Muscle of back (tissue), 11 donors: ENCODE results near the gene KRT13. TPM values are rescaled to one million over a fixed set of nuclear protein-coding genes. Genes with fewer than 3 reads are reported as not detected.

Experiments used
- DNase-seq, 3 donors: peaks; one replicate each; pipeline versions ENCODE4 v3.0.0 to v3.0.0-alpha.2; 2013
- polyA plus RNA-seq, 10 donors: library from polyadenylated mRNA; unstranded; fragments of 120-200 nt; gene quantifications; one replicate each; pipeline ENCODE4 v1.2.1, GENCODE V29; 2013; ENCODE audit not compliant: insufficient read length in 10 of 10

The KRT13 gene
- polyA plus RNA-seq, 10 donors = 0.31 to 228 (median 0.67) TPM; not detected in 4

DNA sequence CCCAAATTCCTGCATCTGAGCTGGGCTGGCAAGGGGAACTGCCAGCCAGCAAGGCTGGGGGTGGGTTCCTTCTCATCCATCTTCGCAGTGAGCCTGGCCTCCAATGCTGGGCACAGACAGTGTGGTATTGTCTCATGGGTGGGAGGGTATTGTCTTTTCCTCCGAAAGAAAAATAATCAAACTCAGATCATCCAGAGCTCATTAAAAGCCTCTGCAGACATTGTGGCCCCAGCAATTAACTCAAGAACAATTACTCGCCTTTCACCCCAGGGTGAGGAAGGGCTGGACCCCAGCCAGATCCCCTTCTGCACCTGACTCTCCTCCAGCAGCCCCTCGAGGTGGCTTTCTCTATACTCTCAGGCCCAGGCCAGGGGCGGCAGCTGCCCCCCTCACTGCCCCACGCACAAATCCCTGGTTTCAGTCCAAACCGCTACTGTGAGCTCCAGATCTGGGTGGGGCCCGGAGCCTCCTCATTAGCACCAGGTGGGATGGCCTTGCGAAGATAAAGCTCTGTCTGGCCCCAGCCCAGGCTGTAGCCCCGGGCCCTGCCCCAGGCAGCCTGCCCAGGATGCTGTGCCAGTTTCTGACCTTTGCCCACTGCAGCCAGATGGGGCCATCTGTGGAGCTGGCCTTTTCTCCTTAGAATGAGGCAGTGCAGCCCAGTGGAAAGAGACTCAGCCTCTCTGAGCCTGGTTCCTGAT, 15.6 kb upstream of the KRT13 start:
- no peak for DNase-seq

DNA sequence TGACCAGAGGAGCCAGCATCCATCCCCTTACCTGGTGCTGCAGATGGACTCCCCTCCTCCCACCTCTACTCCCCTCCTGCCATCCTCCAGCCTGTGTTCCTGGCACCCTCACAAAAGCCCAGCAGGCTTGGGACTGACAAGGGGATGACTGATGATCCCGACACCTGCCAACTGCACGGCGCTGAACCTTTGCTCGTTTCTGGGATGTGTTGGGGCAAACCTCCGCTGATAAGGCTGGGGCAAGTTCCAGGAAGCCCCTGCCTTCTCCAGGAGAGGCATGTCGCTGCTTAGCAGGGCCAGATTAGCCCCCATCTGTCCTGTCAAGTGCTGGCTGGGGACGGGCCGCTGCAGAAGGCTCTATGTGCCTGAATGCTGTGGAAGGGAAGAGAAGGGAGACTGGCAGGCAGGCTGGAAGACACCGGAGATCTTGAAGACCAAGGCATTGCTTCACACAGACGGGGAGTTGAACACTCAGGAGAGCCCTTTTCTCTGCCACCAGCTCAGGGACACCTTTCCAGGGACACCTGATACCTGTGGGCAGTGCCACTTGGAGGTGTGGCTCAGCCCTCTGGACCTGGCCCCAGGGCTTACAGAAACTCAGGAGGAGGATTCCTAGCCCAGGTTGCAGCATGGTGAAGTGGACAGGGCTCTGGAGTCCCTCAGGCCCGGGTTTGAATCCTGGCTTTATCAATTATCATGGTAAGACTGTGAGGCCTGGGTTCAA, 14.3 kb upstream of the KRT13 start:
- DNase-seq = peak in 1 of 3 donors; percentile 16

DNA sequence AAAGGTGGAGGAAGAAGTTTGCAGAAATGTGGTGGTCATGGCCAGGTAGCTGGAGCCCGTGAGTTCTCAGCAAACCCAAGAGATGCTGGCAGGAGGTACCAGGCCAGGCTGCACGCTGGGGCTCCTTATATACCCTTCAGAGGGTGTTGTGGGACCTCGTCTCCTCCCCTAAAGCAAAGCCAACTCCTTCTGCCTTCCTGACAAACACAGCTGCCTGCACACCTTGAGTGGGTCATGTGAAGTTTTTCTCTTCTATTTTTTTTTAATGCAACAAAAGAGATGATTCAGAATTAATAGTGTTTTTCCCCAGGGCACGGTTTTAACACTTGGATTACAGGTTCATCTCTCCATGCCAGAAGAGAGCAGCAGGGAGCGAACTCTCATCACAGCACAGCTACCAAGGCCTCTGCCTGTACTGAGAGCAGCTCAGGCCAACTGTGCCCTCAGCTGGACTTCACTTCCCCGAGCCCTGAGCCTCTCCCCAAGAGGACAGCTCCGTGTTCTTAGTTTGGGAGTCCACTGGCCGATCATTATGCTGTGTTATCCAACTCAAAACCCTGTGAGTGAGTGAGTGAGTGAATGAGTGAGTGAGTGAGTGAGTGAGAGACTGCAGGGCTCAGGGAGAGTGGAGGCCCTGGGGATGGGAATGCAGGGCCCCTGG, 13.5 kb upstream of the KRT13 start, which contains the start of gene KRT15:
Gene KRT15, minus strand, starts transcription at position 102 of the 661 bp plus-strand sequence. Its CDS starts 63 bp downstream, at position 39.
- DNase-seq = no peak

DNA sequence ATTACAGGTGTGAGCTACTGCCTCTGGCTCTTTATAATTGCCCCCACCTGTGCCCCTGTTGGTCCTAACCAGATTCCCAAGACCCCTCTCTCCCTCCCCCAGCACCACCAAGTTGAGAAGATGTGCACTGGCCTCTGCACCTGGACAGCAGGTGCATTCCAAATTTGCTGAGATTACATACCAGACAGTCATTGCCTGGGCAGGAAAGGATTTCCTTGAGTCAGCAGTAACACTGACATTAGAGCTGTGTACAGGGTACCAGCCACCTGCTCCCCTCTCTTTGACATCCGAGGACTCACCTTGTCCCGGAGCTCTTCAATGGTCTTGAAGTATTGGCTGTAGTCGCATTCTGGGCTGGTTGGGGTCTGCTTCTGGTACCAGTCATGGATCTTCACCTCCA, 12.6 kb upstream of the KRT13 start:
- DNase-seq = no peak

DNA sequence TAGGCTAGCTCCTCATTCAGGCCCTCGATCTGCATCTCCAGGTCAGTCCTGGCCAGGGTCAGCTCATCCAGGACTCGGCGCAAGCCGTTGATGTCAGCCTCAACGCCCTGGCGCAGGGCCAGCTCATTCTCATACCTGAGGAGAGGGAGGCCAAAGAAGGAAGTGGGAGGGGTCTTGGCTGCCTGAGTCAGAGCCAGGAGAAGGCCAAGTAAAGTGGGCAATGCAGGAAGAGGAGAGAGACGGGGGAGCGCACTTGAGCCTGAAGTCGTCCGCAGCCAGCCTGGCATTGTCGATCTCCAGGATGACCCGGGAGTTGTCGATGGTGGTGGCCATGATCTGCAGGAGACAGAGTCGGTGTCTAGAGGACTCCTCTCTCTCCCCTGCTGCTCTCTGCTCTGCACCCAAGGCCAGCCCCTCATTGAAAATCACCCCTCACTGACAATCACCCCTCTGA, 11.4 kb upstream of the KRT13 start:
- no peak for DNase-seq

DNA sequence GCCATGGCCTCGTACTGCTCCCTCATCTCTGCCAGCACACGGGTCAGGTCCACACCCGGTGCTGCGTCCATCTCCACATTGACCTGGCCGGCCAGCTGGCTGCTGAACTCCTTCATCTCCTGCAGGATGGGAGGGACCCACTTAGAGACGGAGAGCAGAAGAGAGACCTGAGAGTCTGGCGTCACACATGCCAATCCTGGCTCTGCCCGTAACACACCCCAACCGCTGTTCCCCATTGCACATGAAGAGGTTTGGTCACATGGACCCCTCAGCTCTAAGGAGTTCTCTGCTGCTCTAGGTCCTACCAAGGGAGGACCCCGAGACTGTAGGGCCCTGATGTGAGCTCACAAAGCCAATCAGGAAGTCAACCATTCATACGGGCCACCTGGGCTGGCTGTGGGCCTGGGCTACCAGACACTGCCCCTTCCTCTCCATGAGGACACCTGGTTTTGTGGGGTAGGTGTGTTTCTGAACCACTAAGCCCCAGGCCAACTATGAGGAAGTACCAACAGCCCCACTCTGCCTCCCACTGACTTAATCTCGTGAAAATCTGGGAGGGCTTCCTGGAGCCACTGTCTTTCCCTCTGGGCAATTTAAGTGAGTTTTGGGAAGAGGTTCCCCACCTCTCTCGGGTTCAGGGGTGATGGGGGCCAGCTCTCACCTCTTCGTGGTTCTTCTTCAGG, 10.9 kb upstream of the KRT13 start:
- DNase-seq = no peak

DNA sequence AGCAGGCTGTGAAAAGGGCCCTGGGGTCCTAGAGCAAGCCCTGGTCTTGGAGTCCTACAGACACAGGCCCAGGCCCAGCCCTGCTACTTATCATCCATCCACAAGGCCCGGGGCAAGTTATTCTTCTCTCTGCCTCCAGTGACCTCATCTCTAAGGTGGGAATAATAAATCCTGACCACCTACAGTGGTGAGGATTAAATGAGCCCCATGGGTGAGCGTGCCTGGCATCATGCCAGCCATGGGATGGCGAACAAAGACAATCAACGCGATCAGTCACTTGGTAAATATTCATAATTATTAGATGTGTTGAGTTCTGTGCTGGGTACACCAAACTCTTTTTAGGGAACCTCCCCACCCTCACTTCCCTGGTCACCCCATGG, 7.7 kb upstream of the KRT13 start:
- no peak for DNase-seq

DNA sequence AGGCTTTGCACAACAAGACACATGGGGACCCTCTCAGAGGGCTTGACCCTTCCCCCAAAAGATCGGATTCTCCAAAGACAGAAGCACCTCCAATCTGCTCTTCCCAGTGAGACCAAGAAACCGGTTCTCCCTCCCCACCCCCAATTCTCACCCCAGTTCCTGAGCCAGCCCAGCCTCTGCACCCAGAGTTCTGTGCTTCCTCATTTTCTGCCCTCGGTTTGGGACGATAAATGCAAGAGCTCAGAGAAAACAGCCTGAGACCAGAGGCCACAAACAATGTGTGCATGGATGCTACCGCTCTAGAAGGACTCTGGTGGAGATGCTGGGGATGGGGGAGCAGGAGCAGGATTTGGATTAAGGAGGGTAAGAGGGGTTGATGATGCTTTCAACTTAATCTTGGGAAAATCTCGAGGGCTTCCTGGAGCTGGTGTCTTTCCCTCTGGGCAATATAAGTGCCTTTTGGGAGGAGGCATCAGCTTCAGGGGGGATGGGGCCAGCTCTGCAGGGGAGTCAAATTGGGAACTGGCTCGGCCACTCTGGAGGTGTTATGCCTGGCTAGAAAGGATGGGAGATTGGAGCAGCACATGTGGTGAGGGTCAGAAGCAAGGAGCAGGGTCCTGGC, 7.2 kb upstream of the KRT13 start:
- no peak for DNase-seq

DNA sequence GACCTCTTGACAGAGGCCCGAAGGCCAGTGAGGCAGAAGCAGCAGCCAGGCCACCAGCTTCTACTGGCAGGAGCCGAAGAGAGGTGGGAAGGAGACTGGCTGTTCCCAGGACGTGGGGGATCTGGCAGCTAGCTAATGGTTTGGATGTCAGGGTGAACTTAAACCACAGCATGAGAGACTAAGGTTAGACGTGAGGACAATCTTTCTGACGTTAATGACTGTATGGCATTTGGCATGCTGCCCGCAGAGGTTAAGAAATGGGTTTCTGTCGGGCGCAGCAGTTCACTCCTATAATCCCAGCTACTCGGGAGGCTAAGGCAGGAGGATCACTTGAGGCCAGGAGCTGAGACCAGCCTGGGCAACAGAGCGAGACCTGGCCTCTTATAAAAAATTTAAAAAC, 6.3 kb upstream of the KRT13 start:
- DNase-seq = no peak

DNA sequence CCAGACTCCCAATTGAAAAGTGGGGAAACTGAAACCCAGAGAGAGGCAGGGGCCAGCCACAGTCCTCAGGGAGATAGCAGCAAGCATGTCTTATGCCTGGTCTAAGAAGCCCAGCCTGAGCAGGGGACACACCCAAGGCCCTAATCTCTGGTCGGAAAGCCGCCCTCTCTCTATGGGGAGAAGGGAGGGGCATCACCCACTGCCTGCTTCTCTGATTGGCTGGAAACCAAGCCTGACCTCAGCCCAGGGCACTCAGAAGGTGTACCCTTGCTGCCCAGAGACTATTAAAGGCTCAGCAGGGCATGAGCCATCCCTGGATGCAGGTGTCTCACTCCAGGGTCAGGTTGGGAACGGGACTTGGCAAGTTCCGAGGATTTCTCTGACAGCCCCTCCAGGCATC, 5.7 kb upstream of the KRT13 start:
- DNase-seq = no peak

DNA sequence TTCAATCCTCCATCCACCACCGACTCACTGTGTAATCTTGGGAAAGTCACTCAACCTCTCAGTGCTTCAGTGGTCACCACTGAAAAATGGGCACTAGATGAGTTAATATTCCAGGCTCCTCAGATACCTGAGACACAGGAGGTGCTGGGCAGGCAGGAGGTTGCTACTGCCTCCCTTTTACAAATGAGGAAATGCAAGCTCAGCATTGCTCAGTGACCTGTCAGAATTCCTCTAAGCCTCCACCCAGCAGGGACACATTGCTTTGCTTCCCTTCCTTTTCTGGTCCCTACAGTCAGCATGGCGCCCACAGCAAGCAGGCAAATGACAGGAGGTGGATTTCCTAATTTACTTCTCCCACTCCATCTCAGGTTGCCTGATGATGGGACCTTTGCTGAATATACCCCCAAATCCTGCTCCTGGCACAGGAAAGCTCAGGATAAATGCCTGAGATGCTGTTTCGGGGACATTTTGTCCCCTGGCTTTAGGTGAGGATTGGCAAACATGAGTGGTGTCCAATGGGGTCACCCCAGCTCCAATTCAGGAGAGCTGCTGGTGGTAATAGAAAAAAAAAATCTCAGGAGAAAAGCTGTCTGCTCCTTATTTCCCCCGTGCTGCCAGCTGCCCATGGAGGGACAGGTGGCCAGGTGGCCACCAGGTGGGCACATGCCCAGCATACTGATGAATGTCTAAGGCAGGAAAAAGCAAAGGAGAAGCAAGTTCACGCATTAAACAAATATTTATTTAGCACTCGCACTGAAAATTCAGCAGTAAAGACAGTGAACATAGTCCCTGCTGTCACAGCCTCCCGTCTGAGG, 5.0 kb upstream of the KRT13 start:
- DNase-seq = no peak

DNA sequence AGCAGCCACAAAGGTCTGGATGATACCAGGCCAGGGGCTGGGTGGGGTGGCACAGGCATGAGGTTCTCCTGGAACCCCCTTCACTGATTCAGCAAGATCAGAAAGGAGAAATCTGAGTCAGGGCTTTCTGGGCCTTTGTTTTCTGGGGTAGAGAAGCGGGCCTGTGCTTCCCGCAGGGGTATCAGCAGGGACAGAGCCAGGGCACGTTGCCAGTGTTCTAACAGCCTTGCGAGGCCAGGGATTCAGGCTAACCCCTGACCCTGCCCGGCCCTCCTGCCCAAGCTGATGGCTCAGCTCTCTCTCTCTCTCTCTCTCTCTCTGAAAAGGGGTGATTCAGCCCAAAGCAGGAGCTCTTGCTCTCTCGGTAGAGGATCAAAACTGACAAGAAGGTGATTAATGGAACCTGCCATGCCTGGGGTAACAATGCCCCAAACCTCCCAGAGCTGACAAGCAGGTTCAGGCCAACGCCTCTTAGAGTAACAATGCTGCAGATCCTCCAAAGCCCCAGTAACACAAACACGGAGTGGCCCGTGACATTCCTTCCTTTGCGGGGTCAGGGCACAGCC, 2.0 kb upstream of the KRT13 start:
- DNase-seq = no peak

DNA sequence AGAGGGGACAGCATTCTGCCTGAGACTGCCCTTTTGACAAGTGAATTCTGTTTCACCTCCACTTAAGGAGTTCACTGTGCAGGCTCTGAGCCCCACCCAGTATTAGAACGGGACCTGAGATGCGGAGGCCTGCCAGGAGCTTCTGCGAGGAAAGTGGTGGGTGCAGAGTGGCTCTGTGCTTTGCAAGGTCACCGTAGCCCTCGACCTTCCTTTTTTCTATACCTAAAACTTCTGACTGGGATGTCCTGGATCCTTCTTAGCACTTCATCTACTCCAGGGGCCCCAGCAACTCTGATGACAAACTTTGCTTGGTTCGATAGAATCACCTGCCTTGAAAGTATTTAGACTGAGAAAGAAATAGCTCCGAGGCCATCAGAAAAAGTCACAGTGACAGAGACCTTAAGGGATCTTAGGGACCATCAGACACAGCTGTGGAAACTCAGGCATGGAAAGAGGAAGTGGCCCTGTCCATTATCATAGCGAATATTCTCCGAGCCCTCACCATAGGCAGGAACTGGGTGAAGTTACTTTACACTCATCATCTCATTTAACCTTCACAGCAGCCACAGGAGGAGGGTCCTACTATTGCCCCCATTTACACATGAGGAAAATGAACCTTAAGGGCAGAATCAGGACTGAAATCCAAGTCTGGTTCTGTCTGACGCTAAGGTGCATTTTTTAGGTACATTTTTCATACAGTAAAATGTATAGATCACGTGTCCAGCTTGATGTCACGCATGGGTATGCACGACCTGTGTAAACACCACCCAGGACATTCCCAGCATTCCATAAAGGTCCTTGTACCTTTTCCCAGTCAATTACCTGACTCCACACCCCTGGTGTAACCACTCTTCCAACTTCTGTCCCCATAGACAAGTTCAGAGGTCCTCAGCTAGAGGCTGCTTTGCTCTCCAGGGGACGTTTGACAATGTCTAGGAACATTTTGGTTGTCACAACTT, 676 bp upstream of the KRT13 start:
- no peak for DNase-seq

DNA sequence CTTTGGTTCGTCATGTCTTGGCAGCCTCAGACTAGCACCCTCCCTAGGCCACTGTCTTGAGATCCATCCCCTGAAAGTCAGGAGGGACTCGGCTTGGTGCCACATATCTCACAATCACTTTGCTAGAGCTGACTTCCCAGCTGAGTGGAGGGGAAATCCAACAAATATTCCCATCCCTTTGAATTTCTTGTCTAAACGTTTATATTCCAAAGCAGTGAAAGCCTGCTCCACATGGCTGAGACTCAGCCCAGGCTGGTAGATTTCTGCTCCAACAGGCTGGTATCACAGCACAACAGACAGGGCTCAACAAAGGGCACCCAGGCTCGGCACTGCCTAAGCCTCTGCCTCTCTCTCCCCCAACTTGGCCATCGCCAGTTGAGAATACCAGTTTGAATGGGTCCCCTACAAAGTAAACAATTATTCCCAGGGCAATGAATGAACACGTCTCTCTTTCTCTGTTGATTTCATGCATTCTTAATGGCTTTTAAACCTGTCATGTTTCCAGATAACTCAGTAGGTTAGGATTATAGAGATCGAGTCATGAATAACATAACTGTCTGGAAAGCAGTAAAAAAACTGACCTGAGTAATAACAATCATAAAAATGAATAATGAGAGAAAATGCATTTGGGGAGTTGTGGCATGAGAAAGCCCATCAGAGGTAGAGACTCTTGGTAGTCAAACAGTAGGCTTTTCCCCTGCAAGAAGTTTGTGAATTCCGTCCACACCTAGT, 1.0 kb downstream of the KRT13 start:
- no peak for DNase-seq

DNA sequence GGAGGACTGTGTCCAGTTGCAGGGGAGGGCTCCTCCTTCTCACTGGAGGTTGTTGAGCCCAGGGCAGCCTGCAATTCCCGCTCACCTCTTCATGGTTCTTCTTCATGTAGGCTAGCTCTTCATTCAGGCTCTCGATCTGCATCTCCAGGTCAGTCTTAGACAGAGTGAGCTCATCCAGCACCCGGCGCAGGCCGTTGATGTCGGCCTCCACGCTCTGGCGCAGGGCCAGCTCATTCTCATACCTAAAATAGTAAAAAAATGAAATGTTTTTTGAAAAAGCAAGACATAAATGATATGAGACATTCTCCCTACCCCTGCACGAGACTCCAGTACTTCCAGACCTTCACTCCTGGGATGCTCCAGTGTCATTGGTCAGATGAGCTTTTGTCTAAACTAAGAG, 2.2 kb downstream of the KRT13 start:
- DNase-seq = no peak

DNA sequence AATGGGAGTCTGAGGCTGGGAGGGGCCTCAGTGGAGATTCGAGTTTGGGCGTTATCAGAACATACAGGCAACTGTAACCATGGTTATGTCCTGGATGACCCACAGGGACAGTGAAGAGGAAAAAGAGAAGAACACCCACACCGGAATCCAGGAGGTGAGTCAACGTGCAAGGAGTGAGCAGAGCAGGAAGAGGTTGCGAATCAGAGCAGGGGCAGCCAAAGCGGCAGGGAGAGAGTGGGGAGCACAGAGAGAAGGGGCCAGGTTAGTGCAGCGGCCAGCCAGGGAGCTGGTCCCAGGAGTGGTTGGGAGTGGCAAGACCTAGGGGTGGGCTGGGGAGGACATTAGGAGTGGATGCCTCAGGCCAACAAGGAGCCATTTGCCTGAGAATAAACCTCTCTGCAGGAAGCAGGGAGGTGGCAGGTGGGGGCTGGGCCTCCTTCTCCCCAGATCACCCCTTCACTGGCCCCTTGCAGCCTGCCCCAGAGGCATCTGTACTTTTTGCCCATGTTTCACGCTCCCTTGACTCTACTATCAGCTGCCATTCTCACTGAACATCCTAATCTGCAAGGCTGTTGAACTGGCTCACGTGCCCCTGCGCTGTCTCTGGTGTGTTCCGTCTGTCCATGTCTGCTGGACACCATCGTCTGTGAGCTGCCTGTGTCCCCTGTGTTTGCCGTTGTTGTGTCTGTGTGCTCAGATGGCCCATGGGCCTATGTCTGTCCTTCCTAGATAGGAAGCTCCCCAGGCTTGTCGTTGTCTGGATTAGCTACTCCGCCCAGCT, 5.1 kb downstream of the KRT13 start:
- peak in 1 of 3 donors; percentile 33 for DNase-seq

DNA sequence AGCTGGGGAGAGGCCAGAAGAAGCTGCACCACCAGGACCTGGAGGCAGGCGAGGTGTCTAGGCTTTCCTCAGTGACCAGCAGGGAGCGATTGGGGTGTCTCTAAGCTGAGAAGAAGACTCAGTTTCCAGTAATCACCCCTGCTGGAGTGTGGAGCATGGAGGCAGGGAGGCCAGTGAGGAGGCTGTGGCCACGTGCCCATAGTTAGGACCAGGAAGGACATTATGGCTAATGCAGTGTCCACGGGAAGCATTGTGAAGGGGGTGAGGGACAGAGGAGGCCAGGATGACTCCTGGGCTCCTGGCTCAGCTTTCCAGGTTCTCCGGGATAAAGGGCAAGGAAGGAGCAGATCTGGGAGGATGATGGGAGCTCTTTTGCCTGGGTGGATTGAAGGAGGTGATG, 5.7 kb downstream of the KRT13 start:
- no peak for DNase-seq

DNA sequence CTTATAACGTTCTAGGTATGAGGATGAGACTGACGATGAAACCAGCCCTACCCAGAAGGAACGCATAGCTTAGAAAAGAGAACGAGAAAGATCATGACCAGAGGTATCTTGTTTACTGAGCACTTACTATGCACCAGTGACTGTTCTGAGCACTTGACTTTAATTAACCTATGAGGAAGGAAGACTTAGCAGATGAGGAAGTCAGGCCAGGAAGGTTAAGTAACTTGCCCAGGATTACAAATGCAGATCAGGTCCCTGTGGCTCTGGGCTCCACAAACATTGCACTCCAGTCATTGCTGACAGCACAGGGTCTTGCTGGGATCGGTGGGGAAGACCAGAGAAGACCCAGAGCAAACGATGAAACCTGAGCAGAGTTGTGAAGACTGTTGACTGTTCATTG, 7.1 kb downstream of the KRT13 start:
- DNase-seq = no peak
